ENCODE results near the gene RANBP1.

- no peak for TF ChIP-seq CTCF (IDR thresholded peaks at IDR 0.05)
- no peak for TF ChIP-seq POLR2A (IDR thresholded peaks at IDR 0.05)
Observed at GRCh38 chr22:20136603-20136873, 20.6 kb downstream of the RANBP1 start.

Measured in adrenal gland (tissue), 5 donors.